Spleen (tissue), 11 donors: Measurements from ENCODE around the gene IMP4. TPM values are rescaled to one million over a fixed set of nuclear protein-coding genes. Genes with fewer than 3 reads are reported as not detected.

Experiments used
- DNase-seq: peaks from one replicate; pipeline ENCODE4 v3.0.0-alpha.2; 2020
- H3K27ac ChIP-seq, 8 donors: fragments of 200-600 bp; sonication (generic) in 7 of 8; 1 replicate in 4 of 8; 2 replicates in 4 of 8; pipeline versions ENCODE4 v1.5.0 to v1.8.0; 2016 to 2021; ENCODE audit warnings: inconsistent platforms in 4 of 8, mild to moderate bottlenecking in 4 of 8, moderate library complexity in 1 of 8
- H3K27me3 ChIP-seq, 7 donors: fragments of 200-600 bp; sonication (generic) in 6 of 7; replicated peaks in 1 of 7; 1 replicate in 4 of 7; 2 replicates in 3 of 7; pipeline versions ENCODE4 v1.5.0 to v1.8.0; 2016 to 2021; ENCODE audit warnings: inconsistent platforms in 3 of 7, mild to moderate bottlenecking in 1 of 7
- H3K36me3 ChIP-seq, 6 donors: fragments of 200-600 bp; sonication (generic) in 5 of 6; 1 replicate in 4 of 6; 2 replicates in 2 of 6; pipeline versions ENCODE4 v1.5.0 to v1.8.0; 2016 to 2021; ENCODE audit warnings: inconsistent platforms in 2 of 6
- H3K4me1 ChIP-seq, 6 donors: fragments of 200-600 bp; sonication (generic) in 5 of 6; 1 replicate in 3 of 6; 2 replicates in 3 of 6; pipeline versions ENCODE4 v1.5.0 to v1.8.0; 2016 to 2021; ENCODE audit warnings: inconsistent platforms in 3 of 6
- H3K4me3 ChIP-seq, 8 donors: fragments of 200-600 bp; sonication (generic) in 7 of 8; 1 replicate in 4 of 8; 2 replicates in 4 of 8; pipeline versions ENCODE4 v1.5.0 to v1.8.0; 2016 to 2021; ENCODE audit warnings: inconsistent platforms in 4 of 8, mild to moderate bottlenecking in 4 of 8, moderate library complexity in 2 of 8
- H3K9me3 ChIP-seq, 8 donors: fragments of 200-600 bp; sonication (generic) in 7 of 8; 1 replicate in 4 of 8; 2 replicates in 4 of 8; pipeline versions ENCODE4 v1.5.0 to v1.8.0; 2016 to 2021; ENCODE audit warnings: inconsistent platforms in 4 of 8
- CTCF ChIP-seq, 11 experiments: fragments of 200-600 bp in 7 of 11; fragments of 450-650 bp in 4 of 11; sonication (generic) in 4 of 11; IDR thresholded peaks in 8 of 11; conservative IDR thresholded peaks in 3 of 11; 1 replicate in 7 of 11; 2 replicates in 4 of 11; pipeline versions ENCODE4 v1.4.0 to v1.8.0; 2016 to 2021; ENCODE audit warnings: antibody characterized with exemption in 11 of 11, inconsistent platforms in 4 of 11, mild to moderate bottlenecking in 1 of 11
- POLR2A ChIP-seq, 3 donors: fragments of 450-650 bp; IDR thresholded peaks; one replicate each; pipeline ENCODE4 v1.5.1; 2017; ENCODE audit warnings: antibody characterized with exemption in 3 of 3, mild to moderate bottlenecking in 1 of 3
- POLR2AphosphoS5 ChIP-seq, 3 donors: sonication (generic); formaldehyde crosslinking; IDR thresholded peaks; one replicate each; pipeline ENCODE4 v1.5.1; 2017; ENCODE audit warnings: antibody characterized with exemption in 3 of 3
- WGBS, 5 donors: extraction: QIAGEN DNeasy Blood & Tissue Kit in 3 of 5; methylation state at CpG; one replicate each; pipeline versions ENCODE4 v1.1.5 to v1.1.7; 2013 to 2018; 5-methylcytosine and 5-hydroxymethylcytosine counted together
- intact Hi-C: fragments of 100-400 bp; cut with DNase I; formaldehyde crosslinking; loops from one replicate; pipeline ENCODE4 v1.15.0; 2023; ENCODE audit warnings: low total_unique reads
- polyA plus RNA-seq, 3 donors: library from polyadenylated mRNA; stranded (reverse); fragments of 200-250 nt; gene quantifications; one replicate each; pipeline ENCODE4 v1.2.1, GENCODE V29; 2013
- total RNA-seq, 7 donors: library from RNA; depleted of rRNA in 3 of 7; stranded (reverse); fragments of >200 nt in 3 of 7; fragmentation: NEBNext Ultra II Directional in 4 of 7; extraction: Animal tissue kit (Norgen Biotek cat#: 25700) in 4 of 7; gene quantifications; one replicate each; pipeline versions ENCODE4 v1.1.0 to v1.2.1, GENCODE V29; 2016 to 2021
- donor health status: healthy with polysubstance abuse.
- donor health status: DM: no; HTN: no; CAD: no; lungs with moderate emphysema.
- donor health status: DM: no; HTN: no; CAD: no.
- donor health status: Bipolar disorder and iron deficiency.
- donor health status: healthy.
- donor health status: DM: no; HTN: no; CAD: no.
- donor health status: DM: yes; HTN: yes; CAD: no.

Gene IMP4
- total and polyA plus RNA-seq, 10 donors, result 50.2 to 85.0 (median 66.7) TPM

GRCh38 chr2:130342020-130342532 is 621 bp upstream of the IMP4 start:
- Histone ChIP-seq H3K27me3 (no peaks in the 10 kb centered on the region), H3K4me1 (peaks cover 9 to 67% (median 35%) of the 10 kb centered on the region in 6 donors), H3K4me3 (peak overlapping the region; percentile 77 to 99 (median 95)), H3K9me3 (no peaks in the 10 kb centered on the region), H3K27ac (peak overlapping the region; percentile 85 to 97 (median 93)), H3K36me3 (peaks cover 0 to 66% (median 46%) of the 10 kb centered on the region in 6 donors)
- peak; percentile 95 for DNase-seq
- TF ChIP-seq CTCF (IDR thresholded peaks at IDR 0.05 in 8 of 11, conservative IDR thresholded peaks at IDR 0.05 in 3 of 11) (no peak), POLR2A (IDR thresholded peaks at IDR 0.05) (peak in 1 of 3 donors; percentile 3), POLR2AphosphoS5 (IDR thresholded peaks at IDR 0.05) (peak; percentile 74 to 84 (median 78))
- intact Hi-C loops, result no loop called here
- 0 to 1% (median 0%) methylated on average over 23 to 24 of the region's 24 CpGs for WGBS, 5 donors

- DNase-seq, result no peak
- Histone ChIP-seq H3K4me3 (no peak overlapping the region), H3K27ac (no peak overlapping the region), H3K9me3 (no peaks in the 10 kb centered on the region), H3K4me1 (peaks cover 9 to 58% (median 35%) of the 10 kb centered on the region in 6 donors), H3K36me3 (peaks cover 0 to 66% (median 52%) of the 10 kb centered on the region in 6 donors), H3K27me3 (no peaks in the 10 kb centered on the region)
- intact Hi-C loops, result no loop called here
- TF ChIP-seq POLR2A (IDR thresholded peaks at IDR 0.05) (no peak), POLR2AphosphoS5 (IDR thresholded peaks at IDR 0.05) (no peak), CTCF (IDR thresholded peaks at IDR 0.05 in 8 of 11, conservative IDR thresholded peaks at IDR 0.05 in 3 of 11) (no peak)
- 86 to 98% (median 93%) methylated on average over 4 of the region's 4 CpGs for WGBS, 5 donors
These were observed 1.9 kb downstream of the IMP4 start for GRCh38 chr2:130344578-130344977.

- DNase-seq, result no peak
- no peaks in the 10 kb centered on the region for H3K9me3 ChIP-seq
- intact Hi-C loops, result no loop called here
- H3K27me3 ChIP-seq, result no peaks in the 10 kb centered on the region
- H3K27ac ChIP-seq, result no peak overlapping the region
- 95 to 98% (median 96%) methylated on average over 13 of the region's 13 CpGs for WGBS, 5 donors
- peaks cover 9 to 53% (median 35%) of the 10 kb centered on the region in 6 donors for H3K4me1 ChIP-seq
- no peak for TF ChIP-seq CTCF (IDR thresholded peaks at IDR 0.05 in 8 of 11, conservative IDR thresholded peaks at IDR 0.05 in 3 of 11)
- no peak for TF ChIP-seq POLR2AphosphoS5 (IDR thresholded peaks at IDR 0.05)
- no peak for TF ChIP-seq POLR2A (IDR thresholded peaks at IDR 0.05)
- peaks cover 0 to 60% (median 48%) of the 10 kb centered on the region in 6 donors for H3K36me3 ChIP-seq
- no peak overlapping the region for H3K4me3 ChIP-seq
These were observed 2.4 kb downstream of the IMP4 start for GRCh38 chr2:130345091-130345490.

GRCh38 chr2:130345611-130346010 is 2.9 kb downstream of the IMP4 start:
- 97 to 98% (median 97%) methylated on average over 17 to 21 of the region's 21 CpGs for WGBS, 5 donors
- intact Hi-C loops, result no loop called here
- peak in 1 of 3 donors; percentile 29 for TF ChIP-seq POLR2AphosphoS5 (IDR thresholded peaks at IDR 0.05)
- no peak for TF ChIP-seq POLR2A (IDR thresholded peaks at IDR 0.05)
- no peaks in the 10 kb centered on the region for H3K9me3 ChIP-seq
- peaks cover 0 to 55% (median 46%) of the 10 kb centered on the region in 6 donors for H3K36me3 ChIP-seq
- H3K27ac ChIP-seq, result no peak overlapping the region
- no peaks in the 10 kb centered on the region for H3K27me3 ChIP-seq
- no peak overlapping the region for H3K4me3 ChIP-seq
- no peak for DNase-seq
- peaks cover 9 to 48% (median 33%) of the 10 kb centered on the region in 6 donors for H3K4me1 ChIP-seq
